Liver (tissue), 9 donors: ENCODE data around the gene GMDS. TPM values are rescaled to one million over a fixed set of nuclear protein-coding genes. Genes with fewer than 3 reads are reported as not detected.

Source experiments
- DNase-seq: peaks from one replicate; pipeline ENCODE4 v3.0.0-alpha.2; 2017; ENCODE audit warnings: low spot score
- H3K27ac ChIP-seq, 2 donors: one replicate each; pipeline ENCODE4 v1.7.0; 2013; ENCODE audit warnings: inconsistent platforms in 2 of 2, low read length in 2 of 2, control low read depth in 1 of 2, low read depth in 1 of 2, mild to moderate bottlenecking in 1 of 2
- H3K27me3 ChIP-seq, 4 donors: one replicate each; pipeline versions ENCODE4 v1.6.1 to v1.7.0; 2013; ENCODE audit warnings: low read length in 3 of 4, inconsistent platforms in 1 of 4, mild to moderate bottlenecking in 1 of 4, moderate library complexity in 1 of 4; ENCODE audit not compliant: control insufficient read depth in 4 of 4, insufficient read depth in 4 of 4
- H3K36me3 ChIP-seq, 4 donors: one replicate each; pipeline versions ENCODE4 v1.6.1 to v1.7.0; 2013; ENCODE audit warnings: low read length in 3 of 4, mild to moderate bottlenecking in 3 of 4, low read depth in 1 of 4, moderate library complexity in 1 of 4; ENCODE audit not compliant: control insufficient read depth in 4 of 4, insufficient read depth in 3 of 4
- H3K4me1 ChIP-seq, 4 donors: one replicate each; pipeline versions ENCODE4 v1.6.1 to v1.7.0; 2013; ENCODE audit warnings: low read length in 3 of 4, mild to moderate bottlenecking in 3 of 4, moderate library complexity in 1 of 4; ENCODE audit not compliant: control insufficient read depth in 4 of 4, insufficient read depth in 4 of 4
- H3K4me3 ChIP-seq, 3 donors: one replicate each; pipeline versions ENCODE4 v1.6.1 to v1.7.0; 2013; ENCODE audit warnings: low read length in 3 of 3, control low read depth in 1 of 3, low read depth in 1 of 3, mild to moderate bottlenecking in 1 of 3
- H3K9ac ChIP-seq, 2 donors: one replicate each; pipeline ENCODE4 v1.7.0; 2013; ENCODE audit warnings: low read length in 2 of 2, mild to moderate bottlenecking in 2 of 2, moderate library complexity in 2 of 2, control low read depth in 1 of 2, low read depth in 1 of 2
- H3K9me3 ChIP-seq, 4 donors: one replicate each; pipeline versions ENCODE4 v1.6.1 to v1.7.0; 2013; ENCODE audit warnings: low read length in 3 of 4; ENCODE audit not compliant: control insufficient read depth in 4 of 4
- ATF3 ChIP-seq: IDR thresholded peaks from 2 replicates; pipeline ENCODE4 v1.6.1; 2016; ENCODE audit warnings: antibody characterized with exemption
- CTCF ChIP-seq: fragments of 150-350 bp; IDR thresholded peaks from 2 replicates; pipeline ENCODE4 v1.5.1; 2017; ENCODE audit warnings: improper control_type of control experiment, low read depth, low read length; ENCODE audit not compliant: missing input control
- EGR1 ChIP-seq, 2 donors: IDR thresholded peaks; 2 replicates each; pipeline ENCODE4 v1.6.1; 2016 to 2018; ENCODE audit warnings: antibody characterized with exemption in 2 of 2, low read depth in 2 of 2
- FOXA1 ChIP-seq: IDR thresholded peaks from 2 replicates; pipeline ENCODE4 v1.6.1; 2016; ENCODE audit warnings: antibody characterized with exemption
- FOXA2 ChIP-seq: IDR thresholded peaks from 2 replicates; pipeline ENCODE4 v1.6.1; 2016; ENCODE audit warnings: antibody characterized with exemption
- GABPA ChIP-seq, 2 donors: IDR thresholded peaks in 1 of 2; conservative IDR thresholded peaks in 1 of 2; 2 replicates each; pipeline ENCODE4 v1.6.1; 2016; ENCODE audit warnings: antibody characterized with exemption in 2 of 2, mild to moderate bottlenecking in 1 of 2, moderate library complexity in 1 of 2
- HNF4A ChIP-seq, 2 donors: conservative IDR thresholded peaks; 2 replicates each; pipeline ENCODE4 v1.6.1; 2016; ENCODE audit warnings: antibody characterized with exemption in 2 of 2, mild to moderate bottlenecking in 2 of 2
- HNF4G ChIP-seq: IDR thresholded peaks from 2 replicates; pipeline ENCODE4 v1.6.1; 2016; ENCODE audit warnings: antibody characterized with exemption
- JUND ChIP-seq, 2 donors: IDR thresholded peaks; 2 replicates each; pipeline ENCODE4 v1.6.1; 2016; ENCODE audit warnings: antibody characterized with exemption in 2 of 2
- MAX ChIP-seq: IDR thresholded peaks from 2 replicates; pipeline ENCODE4 v1.6.1; 2016; ENCODE audit warnings: antibody characterized with exemption
- NR2F2 ChIP-seq: IDR thresholded peaks from 2 replicates; pipeline ENCODE4 v1.6.1; 2016; ENCODE audit warnings: antibody characterized with exemption
- RAD21 ChIP-seq, 2 donors: IDR thresholded peaks; 2 replicates each; pipeline ENCODE4 v1.6.1; 2016; ENCODE audit warnings: antibody characterized with exemption in 2 of 2, mild to moderate bottlenecking in 2 of 2
- REST ChIP-seq: IDR thresholded peaks from 2 replicates; pipeline ENCODE4 v1.6.1; 2016; ENCODE audit warnings: antibody characterized with exemption, mild to moderate bottlenecking
- RXRA ChIP-seq, 2 donors: IDR thresholded peaks; 2 replicates each; pipeline ENCODE4 v1.6.1; 2017 to 2018; ENCODE audit warnings: antibody characterized with exemption in 2 of 2, mild to moderate bottlenecking in 1 of 2
- SP1 ChIP-seq: IDR thresholded peaks from 2 replicates; pipeline ENCODE4 v1.6.1; 2018; ENCODE audit warnings: antibody characterized with exemption, mild to moderate bottlenecking
- TAF1 ChIP-seq: conservative IDR thresholded peaks from 2 replicates; pipeline ENCODE4 v1.6.1; 2016; ENCODE audit warnings: antibody characterized with exemption, mild to moderate bottlenecking
- YY1 ChIP-seq: IDR thresholded peaks from 2 replicates; pipeline ENCODE4 v1.6.1; 2016; ENCODE audit warnings: antibody characterized with exemption, mild to moderate bottlenecking
- ZBTB33 ChIP-seq: IDR thresholded peaks from 2 replicates; pipeline ENCODE4 v1.6.1; 2016; ENCODE audit warnings: antibody characterized with exemption
- WGBS: extraction: QIAGEN DNeasy Blood & Tissue Kit; methylation state at CpG from one replicate; pipeline ENCODE4 v1.1.7; 2013; 5-methylcytosine and 5-hydroxymethylcytosine counted together
- polyA plus RNA-seq, 2 donors: library from polyadenylated mRNA; stranded (reverse) in 1 of 2; unstranded in 1 of 2; fragments of 200-250 nt in 1 of 2; fragments of >200 nt in 1 of 2; fragmentation: Nextera tagmentation in 1 of 2; extraction: Ambion mirVana in 1 of 2; gene quantifications; one replicate each; pipeline versions ENCODE4 v1.2.1 to v1.2.3, GENCODE V29; 2013 to 2015
- total RNA-seq, 2 donors: library from RNA; depleted of rRNA; stranded (reverse); fragments of >200 nt; gene quantifications; one replicate each; pipeline ENCODE4 v1.2.3, GENCODE V29; 2014
- donor health status: healthy.
- donor health status: healthy.
- donor health status: healthy.
- donor health status: healthy.
- donor health status: healthy.

GMDS gene
- total and polyA plus RNA-seq, 4 donors, result 3.5 to 15.6 (median 13.0) TPM

GRCh38 chr6:1587977-1588376 is 657.4 kb downstream of the GMDS start:
- H3K4me3 ChIP-seq, result no peak overlapping the region
- H3K27ac ChIP-seq, result no peak overlapping the region
- DNase-seq, result no peak
- no peaks in the 10 kb centered on the region for H3K4me1 ChIP-seq
- no peak for TF ChIP-seq ZBTB33
- TF ChIP-seq MAX, result no peak
- TF ChIP-seq FOXA1, result no peak
- TF ChIP-seq HNF4A (conservative IDR thresholded peaks at IDR 0.05), result no peak
- no peak for TF ChIP-seq SP1
- TF ChIP-seq REST, result no peak
- TF ChIP-seq RXRA (IDR thresholded peaks at IDR 0.05), result no peak
- no peak for TF ChIP-seq ATF3
- no peak for TF ChIP-seq JUND (IDR thresholded peaks at IDR 0.05)
- TF ChIP-seq HNF4G, result no peak
- no peak for TF ChIP-seq NR2F2
- TF ChIP-seq EGR1 (IDR thresholded peaks at IDR 0.05; ENCODE audit: low read depth in 2 of 2), result no peak
- TF ChIP-seq FOXA2, result no peak
- no peak for TF ChIP-seq TAF1
- no peak for TF ChIP-seq GABPA (IDR thresholded peaks at IDR 0.05 in 1 of 2, conservative IDR thresholded peaks at IDR 0.05 in 1 of 2)
- TF ChIP-seq YY1, result no peak
- no peak for TF ChIP-seq CTCF
- no peak for TF ChIP-seq RAD21 (IDR thresholded peaks at IDR 0.05)
- H3K27me3 ChIP-seq, result no peaks in the 10 kb centered on the region
- WGBS, result 89% methylated on average over 12 of the region's 12 CpGs
- H3K9ac ChIP-seq, result no peak overlapping the region
- H3K9me3 ChIP-seq, result no peaks in the 10 kb centered on the region
- H3K36me3 ChIP-seq, result no peaks in the 10 kb centered on the region
